Activated effector memory CD4-positive, alpha-beta T cell treated with Interleukin-2 at 50 U/mL for 16 hours (primary cell): ENCODE measurements around the gene TMEM256.
"Not testable (repeated sequence)": the region's sequence is repeated elsewhere in the genome, so short reads cannot be mapped to it uniquely, and the experiment has no call there.

Experiments
- DNase-seq: peaks from one replicate; pipeline ENCODE4 v3.0.0-alpha.2; 2020

Gene TMEM256

DNA sequence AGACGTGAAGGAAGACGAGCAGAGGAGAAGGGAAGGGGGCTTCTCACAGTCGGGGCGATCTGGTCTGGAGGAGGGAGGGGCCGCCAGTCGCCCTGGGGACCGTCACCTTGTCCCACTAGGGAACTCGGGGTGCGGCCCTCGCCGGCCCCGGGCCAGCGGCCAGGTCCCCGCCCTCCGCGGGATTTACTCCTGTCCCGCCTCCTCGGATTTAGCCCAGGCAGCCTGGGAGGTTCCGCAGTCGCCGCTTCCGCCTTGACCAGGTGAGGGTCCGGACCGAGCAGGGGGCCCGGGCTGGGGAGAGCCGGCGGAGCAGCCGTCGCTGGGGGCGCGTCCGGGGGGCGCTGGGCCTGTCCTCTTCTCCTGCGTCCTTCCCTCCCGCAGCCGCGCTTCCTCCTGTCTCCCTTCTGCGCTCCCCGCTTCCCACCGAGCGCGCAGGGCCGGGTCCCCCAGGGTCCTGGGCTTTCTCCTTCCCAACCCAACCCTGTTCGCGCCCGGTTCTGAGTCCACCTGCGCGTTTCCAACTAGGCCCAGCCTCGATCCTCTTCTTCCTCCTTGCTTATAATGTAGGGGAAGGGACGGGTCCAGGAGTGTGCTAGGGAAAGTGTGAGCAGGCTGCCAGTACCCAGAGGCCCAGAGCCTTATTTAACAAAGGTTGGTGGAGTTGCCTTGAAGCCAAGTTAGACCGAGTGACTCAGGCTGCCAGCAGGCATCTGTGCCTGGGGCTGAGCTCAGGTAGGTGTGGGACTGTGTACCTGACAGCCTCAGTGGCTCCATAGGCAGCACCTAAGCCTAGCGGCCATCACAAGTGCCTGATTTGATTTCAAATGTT lies 22.8 kb downstream of the TMEM256 start, which contains the start of gene TNK1:
TNK1 (plus strand) TSS at position 235 of the 829 bp plus-strand sequence. CDS start 1,838 bp downstream, outside the sequence.
- no peak for DNase-seq

DNA sequence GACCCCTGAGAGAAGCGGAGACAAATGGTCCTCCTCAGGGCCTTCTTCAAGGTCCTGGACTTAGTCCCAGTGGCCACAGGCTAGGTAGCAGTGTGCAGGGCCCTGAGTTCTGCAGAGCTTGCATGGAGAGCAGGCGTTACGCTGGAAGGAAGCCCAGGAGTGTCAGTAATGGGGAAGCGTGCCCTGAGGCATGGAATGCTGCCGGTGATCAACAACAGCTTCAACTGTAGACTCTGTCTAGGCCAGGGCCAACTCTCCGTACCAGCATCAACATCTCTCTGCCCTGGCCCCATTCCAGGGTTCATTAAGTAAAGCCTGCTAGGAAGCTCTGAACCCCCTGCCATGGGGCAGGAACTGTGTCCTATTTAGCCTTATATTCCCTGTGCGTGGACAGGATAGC lies 23.6 kb downstream of the TMEM256 start:
- DNase-seq, result no peak

DNA sequence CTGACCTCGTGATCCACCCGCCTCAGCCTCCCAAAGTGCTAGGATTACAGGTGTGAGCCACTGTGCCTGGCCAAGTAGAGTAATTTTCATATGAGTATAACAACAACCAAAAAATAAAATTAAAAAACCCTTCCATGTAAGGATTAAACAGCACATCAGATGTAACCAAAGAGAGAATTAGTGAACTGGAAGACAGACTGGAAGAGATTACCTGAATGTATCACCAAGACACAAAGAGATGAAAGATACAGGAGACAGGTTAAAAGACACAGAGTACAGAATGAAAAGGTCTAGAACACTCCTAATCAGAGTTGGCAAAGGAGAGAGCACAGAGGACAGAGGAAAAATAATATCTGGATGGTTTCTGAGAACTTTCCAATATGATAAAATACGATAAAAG lies 24.8 kb downstream of the TMEM256 start:
- DNase-seq, result no peak

DNA sequence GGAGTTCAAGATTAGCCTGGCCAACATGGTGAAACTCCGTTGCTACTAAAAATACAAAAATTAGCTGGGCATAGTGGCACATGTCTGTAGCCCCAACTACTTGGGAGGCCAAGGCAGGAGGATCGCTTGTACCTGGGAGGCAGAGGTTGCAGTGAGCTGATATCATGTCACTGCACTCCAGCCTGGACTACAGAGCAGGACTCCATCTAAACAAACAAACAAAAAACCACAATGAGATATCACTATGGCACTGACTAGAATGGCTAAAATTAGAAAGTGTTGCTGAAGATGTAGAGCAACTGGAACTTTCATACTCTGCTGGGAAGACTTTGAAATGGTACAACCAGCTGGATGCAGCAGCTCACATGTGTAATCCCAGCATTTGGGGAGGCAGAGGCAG lies 29.5 kb downstream of the TMEM256 start:
- DNase-seq, result no peak

DNA sequence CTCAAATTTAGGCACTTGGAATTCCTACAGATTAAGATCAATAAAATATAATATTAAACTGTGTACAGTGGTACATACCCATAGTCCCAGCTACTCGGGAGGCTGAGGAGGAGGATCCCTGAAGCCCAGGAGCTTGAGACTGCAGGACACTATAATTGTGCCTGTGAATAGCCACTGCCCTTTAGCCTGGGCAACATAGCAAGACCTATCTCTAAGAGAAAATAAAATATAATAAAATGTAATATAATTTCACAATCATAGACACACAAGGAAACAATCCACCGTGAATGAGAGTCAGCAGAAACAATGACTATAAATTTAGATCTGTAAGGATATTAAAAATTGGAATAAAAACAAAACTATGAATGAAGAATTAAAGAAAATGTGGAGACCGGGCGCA lies 33.0 kb downstream of the TMEM256 start:
- no peak for DNase-seq

DNA sequence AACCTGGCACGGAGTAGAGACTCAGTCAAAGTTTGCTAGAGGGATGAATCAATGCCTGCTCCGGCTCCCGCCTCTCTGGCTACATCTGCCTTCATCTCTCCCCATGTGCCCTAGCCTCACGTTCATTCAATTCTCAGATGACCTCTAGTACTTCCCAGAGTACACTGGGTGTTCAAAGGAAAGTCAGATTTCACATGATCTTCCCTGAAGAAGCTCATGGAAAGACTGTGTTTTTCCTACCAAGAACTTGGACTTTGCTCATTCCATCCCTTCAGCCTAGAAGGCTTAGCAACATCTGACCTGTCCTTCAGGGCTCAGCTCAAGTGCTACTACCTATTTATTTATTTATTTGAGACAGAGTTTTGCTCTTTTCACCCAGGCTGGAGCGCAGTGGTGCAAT lies 34.1 kb downstream of the TMEM256 start:
- DNase-seq, result no peak

DNA sequence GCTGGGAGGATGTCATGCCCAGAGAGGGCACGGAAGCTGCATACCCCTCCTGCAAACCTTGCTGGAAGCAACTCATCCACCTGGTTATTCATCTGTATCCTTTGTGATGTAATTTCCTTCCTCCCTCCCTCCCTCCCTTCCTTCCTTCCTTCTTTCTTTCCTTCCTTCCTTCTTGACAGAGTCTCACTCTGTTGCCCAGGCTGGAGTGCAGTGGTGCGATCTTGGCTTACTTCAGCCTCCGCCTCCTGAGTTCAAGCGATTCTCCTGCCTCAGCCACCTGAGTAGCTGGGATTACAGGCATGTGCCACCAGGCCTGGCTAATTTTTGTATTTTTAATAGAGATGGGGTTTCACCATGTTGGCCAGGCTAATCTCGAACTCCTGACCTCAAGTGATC lies 35.3 kb downstream of the TMEM256 start:
- not testable (repeated sequence) for DNase-seq

DNA sequence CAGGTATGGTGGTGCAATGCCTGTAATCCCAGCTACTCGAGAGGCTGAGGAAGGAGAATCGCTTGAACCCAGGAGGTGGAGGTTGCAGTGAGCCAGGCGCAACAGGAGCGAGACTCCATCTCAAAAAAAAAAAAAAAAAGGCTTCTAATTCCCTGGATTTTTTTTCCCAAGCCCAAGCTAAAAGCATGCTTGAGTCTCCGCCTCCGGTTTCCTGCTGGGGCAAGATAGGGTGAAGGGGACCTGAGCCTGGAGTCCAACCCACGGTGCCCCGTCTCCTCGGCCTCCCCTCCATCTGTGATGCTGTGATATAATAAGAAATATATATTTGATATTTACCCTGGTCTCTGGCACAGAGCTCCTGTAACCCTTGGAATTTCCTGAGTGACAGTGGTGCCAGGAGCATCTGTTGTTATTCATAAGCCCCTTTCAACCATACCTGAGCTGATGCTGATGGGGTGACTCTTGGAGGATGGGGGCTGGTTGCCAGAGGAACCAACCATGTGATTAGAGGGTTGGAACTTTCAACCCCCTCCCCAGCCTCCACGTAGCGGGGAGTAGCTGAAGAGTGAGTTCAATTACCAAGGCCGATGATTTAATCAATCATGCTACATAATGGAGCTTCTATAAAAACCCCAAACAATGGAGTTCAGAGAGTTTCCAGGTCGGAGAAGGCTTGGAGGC lies 35.8 kb downstream of the TMEM256 start:
- no peak for DNase-seq

DNA sequence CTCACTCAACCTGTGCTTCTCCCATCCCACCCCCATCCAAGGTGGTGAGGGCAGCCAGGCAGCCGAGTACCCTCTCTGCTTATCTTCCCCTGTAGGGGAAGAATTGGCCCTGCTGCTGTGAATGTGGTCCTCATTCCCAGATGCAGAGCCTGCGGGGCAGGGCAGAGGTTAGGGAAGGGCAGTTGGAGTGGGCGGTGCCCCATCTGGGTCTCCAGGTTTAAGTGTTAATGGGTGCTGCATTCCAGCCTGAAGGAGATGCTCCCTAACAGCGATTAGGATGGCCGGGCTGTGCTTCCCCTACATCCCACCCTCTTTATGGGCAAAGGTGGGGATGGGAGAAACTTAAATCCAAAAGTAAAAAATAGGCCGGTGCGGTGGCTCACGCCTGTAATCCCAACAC lies 36.8 kb downstream of the TMEM256 start:
- DNase-seq, result no peak

DNA sequence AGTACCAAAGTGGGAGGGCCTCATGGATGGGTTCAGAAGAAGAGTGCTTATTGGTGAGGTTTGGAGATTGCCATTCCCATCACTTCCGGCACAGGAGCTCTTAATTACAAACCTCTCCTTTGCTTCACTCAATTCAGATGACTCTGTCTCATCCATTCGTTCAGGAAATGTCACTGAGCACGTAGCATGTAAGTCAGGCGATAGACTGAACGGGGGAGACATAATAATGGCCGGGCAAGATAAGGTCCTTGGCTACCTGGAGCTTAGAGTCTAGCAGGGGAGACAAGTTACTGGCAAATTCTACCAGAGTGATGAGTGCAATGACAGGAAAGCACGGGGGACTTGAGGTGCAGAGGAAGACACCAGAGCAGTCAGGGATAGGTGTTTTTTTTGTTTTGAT lies 37.9 kb downstream of the TMEM256 start:
- DNase-seq, result not testable (repeated sequence)

DNA sequence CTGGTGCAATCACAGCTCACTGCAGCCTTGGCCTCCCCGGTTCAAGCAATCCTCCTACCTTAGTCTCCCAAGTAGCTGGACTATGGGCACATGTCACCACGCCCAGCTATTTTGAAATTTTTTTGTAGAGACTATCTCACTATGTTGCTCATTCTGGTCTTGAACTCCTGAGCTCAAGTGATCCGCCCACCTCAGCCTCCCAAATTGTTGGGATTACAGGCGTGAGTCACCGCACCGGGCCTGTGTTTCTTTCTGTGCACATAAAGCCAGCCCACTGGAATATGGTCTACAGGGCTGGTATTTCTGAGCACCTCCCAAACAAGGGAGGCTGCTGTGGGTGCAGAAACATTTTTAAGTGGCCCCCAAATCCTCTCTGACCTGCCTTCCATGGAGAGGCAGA lies 40.6 kb downstream of the TMEM256 start:
- DNase-seq, result no peak

DNA sequence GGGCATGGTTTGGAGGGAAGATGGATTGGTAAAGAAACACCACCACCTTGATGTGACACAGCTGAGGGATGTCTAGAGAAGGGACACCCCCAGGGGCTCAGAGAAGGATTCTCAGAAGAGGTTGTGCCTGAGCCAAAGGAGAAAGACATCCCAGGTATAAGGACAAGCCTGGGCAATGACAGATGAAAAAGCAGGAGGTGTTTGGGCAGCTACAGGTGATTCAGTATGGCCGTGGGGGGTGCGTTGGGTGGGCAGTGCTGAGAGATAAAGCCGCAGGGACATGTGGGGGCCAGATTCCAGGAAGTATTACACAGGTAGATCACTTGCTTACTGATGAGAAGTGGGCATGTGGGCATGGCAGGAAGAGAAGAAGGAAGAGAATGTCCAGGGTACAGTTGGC lies 42.0 kb downstream of the TMEM256 start:
- no peak for DNase-seq

DNA sequence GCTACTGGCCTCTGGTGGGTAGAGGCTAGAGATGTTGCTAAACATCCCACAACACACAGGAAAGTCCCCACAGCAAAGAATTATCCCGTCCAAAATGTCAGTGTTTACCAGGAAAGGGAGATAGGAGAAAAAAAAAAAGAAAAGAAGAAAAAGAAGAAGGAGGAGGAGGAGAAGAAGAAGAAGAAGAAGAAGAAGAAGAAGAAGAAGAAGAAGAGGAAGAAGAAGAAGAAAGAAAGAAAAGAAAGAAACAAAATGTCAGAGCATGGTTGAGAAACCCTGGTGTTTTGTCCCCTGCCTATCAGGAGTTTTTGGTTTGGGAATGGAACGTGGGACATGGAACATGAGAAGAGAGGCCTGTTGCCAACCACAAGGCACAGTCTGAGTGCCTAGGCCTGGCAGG lies 46.5 kb downstream of the TMEM256 start:
- no peak for DNase-seq

DNA sequence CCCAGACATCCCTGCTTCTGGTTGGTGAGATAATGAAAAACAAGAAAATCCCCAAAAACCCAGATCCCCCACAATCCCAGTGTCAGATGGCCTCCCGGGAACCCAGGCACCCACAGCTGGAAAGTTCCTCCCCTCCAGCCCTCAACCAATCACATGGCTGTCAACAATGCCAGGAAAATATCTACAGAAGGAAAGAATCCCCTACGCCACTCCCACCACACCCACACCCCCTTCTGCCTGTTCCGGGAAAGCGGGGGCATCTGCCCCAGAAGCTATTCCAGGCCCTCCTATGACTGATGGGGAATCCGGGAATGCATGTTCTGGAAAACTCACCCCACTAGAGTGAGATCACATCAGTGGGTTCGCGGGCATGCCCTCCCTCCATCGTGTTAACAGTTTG lies 47.1 kb downstream of the TMEM256 start:
- DNase-seq, result no peak

DNA sequence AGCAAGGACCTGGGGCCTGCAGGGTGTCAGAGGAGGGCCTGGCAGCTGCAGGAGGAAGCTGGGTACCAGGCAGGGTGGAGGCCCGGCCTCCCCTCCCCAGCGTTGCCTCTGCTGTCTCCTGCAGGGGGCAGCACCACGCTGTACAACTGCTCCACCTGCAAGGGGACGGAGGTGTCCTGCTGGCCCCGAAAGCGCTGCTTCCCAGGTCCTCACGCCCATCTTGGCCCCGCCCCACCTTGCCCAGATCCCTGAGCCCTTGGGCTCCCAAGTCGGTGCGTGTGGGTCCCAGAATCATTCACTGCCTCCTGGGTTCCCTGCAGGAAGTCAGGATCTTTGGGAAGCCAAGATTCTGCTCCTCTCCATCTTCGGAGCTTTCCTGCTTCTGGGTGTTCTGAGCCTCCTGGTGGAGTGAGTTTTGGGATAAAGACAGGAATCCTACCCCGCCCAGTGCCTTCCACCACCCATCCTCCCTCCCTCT lies 47.8 kb downstream of the TMEM256 start:
- DNase-seq, result peak; percentile 77

DNA sequence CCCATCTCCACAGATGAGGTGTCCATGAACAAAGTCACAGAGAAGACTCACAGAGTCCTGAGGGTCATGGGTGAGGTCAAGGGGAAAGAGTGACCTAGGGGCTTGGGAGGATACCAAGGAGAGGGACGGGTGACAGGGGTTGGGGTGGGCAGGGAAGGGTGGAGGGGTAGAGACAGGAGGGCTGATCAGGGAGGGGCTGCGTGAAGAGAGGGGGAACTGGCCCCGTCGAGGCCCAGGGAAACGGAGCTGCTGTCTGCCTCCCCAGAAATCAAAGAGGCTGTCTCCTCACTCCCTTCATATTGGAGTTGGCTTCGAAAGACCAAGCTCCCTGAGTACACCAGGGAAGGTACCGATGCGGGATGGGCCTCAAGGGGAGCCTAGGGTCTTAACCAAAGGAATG lies 48.3 kb downstream of the TMEM256 start:
- DNase-seq, result no peak

DNA sequence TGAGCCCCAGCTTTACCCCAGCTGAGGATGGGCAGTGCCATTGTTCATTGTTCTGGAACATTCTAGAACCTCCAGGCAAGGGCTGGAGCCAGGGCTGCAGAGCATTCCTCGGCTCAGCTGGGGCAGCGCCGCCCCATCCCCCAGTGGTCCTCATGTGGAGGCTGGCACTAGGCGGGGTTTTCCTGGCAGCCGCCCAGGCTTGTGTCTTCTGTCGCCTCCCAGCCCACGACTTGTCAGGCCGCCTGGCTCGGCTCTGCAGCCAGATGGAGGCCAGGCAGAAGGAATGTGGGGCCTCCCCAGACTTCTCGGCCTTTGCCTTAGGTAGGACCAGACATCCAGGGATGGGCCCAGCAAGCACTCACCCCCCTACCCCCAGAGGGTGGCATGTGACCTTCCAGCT lies 48.8 kb downstream of the TMEM256 start, which contains the start of gene TMEM95:
TMEM95 (plus strand) TSS at position 104 of the 400 bp plus-strand sequence; CDS start at position 153, 49 bp downstream.
- DNase-seq, result no peak

DNA sequence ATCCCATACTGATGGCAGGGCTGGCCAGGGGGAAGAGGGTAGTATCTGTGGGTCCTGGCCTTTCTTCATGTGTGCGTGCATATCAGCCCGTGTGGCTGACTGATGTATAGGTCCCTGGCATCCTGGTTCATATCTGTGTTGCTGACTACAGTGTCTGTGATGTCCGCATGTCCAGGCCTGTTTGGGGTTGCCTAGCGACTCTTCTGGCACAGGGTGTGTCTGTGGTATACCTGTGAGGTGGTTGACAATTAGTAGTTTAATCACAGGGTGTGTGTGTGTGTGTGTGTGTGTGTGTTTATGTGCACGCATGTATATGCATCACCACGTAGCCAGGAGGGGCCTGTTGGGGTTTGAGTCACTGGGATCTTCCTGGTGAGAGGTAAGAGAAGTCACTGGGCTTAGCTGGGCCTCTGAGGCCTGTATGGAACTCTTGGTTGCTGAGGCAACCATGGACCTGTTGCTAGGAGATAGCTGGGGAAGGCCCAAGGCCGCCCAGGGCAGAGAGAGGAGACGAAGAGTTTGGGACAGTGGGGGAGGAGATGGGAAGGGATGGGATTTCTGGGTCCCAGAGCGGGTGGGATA lies 49.5 kb downstream of the TMEM256 start:
- DNase-seq, result no peak
